Raji (cell line): ENCODE measurements around the gene PHLDA2.

Experiments used
- POLR2A ChIP-seq: IDR thresholded peaks from 2 replicates; pipeline ENCODE4 v1.6.1; 2011; ENCODE audit warnings: low read depth, low read length, control low read depth; ENCODE audit not compliant: insufficient read depth

PHLDA2 gene

GRCh38 chr11:2951231-2952110 is 22.3 kb upstream of the PHLDA2 start:
- no peak for TF ChIP-seq POLR2A

GRCh38 chr11:2950825-2951224 is 21.6 kb upstream of the PHLDA2 start:
- no peak for TF ChIP-seq POLR2A

- TF ChIP-seq POLR2A = no peak
Measured at GRCh38 chr11:2949920-2950319, 20.7 kb upstream of the PHLDA2 start.

GRCh38 chr11:2947744-2948143 is 18.5 kb upstream of the PHLDA2 start:
- no peak for TF ChIP-seq POLR2A

GRCh38 chr11:2945757-2946287 is 16.6 kb upstream of the PHLDA2 start:
- no peak for TF ChIP-seq POLR2A

- no peak for TF ChIP-seq POLR2A
Measured at GRCh38 chr11:2945031-2945756, 16.0 kb upstream of the PHLDA2 start.

GRCh38 chr11:2944530-2944929 is 15.3 kb upstream of the PHLDA2 start:
- no peak for TF ChIP-seq POLR2A

GRCh38 chr11:2943711-2944118 is 14.5 kb upstream of the PHLDA2 start:
- no peak for TF ChIP-seq POLR2A

- TF ChIP-seq POLR2A = no peak
Measured at GRCh38 chr11:2942872-2943710, 13.9 kb upstream of the PHLDA2 start.

GRCh38 chr11:2942447-2942846 is 13.2 kb upstream of the PHLDA2 start:
- TF ChIP-seq POLR2A = no peak

GRCh38 chr11:2940921-2941821 is 12.0 kb upstream of the PHLDA2 start:
- no peak for TF ChIP-seq POLR2A

GRCh38 chr11:2940147-2940920 is 11.1 kb upstream of the PHLDA2 start:
- TF ChIP-seq POLR2A = no peak

GRCh38 chr11:2934611-2935239 is 5.5 kb upstream of the PHLDA2 start:
- no peak for TF ChIP-seq POLR2A
